NCI-H748 treated with DMSO at 0.1 percent for 48 hours (cell line): Measurements from ENCODE around the gene REPIN1.

Source experiments
- DNase-seq: peaks from one replicate; lab custom pipeline; 2025; lab: John Stamatoyannopoulos, UW

REPIN1 gene

DNA sequence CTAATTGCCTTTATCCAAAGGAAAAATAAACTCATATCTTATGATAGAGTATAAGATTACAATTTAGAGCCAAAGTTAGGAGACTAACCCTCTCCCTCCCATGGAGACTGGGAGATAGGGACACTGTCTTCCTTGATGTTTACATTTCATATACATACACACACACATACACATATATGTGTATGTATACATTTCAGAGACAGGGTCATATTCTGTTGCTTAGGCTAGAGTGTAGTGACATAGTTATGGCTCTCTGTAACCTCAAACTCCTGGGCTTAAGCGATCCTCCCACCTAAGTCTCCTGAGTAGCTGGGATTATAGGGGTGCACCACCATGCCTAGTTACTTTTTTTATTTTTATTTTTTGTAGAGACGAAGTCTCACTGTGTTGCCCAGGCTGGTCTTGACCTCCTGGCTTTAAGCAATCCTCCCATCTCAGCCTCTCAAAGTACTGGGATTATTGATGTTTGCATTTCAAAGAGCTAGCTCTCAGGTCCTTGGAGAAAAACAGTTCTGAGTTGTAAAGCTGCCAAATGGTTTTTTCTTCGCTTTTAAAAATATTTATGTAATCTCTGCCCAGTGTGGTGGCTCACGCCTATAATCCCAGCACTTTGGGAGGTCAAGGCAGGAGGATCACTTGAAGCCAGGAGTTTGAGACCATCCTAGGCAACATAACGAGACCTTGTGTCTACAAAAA lies 8.1 kb upstream of the REPIN1 start:
- DNase-seq: no peak

DNA sequence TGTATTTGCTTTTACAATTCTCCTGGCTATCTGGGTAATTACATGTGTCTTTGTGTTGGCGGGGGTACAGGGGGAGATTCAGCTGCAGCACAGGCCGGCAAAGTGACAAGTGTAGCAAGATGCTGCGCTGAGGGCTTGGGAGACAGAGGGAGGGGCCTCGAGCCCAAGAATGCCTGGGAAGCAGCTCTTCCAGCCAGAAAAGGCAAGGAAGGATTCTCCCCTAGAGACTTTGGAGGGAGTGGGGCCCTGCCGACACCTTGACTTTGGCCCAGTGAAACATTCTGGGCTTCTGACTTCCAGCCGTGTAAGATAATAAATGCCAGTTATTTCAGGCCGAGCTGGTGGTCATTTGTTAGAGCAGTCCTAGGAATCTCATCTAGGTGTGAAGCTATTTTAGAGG lies 7.2 kb upstream of the REPIN1 start:
- no peak for DNase-seq

DNA sequence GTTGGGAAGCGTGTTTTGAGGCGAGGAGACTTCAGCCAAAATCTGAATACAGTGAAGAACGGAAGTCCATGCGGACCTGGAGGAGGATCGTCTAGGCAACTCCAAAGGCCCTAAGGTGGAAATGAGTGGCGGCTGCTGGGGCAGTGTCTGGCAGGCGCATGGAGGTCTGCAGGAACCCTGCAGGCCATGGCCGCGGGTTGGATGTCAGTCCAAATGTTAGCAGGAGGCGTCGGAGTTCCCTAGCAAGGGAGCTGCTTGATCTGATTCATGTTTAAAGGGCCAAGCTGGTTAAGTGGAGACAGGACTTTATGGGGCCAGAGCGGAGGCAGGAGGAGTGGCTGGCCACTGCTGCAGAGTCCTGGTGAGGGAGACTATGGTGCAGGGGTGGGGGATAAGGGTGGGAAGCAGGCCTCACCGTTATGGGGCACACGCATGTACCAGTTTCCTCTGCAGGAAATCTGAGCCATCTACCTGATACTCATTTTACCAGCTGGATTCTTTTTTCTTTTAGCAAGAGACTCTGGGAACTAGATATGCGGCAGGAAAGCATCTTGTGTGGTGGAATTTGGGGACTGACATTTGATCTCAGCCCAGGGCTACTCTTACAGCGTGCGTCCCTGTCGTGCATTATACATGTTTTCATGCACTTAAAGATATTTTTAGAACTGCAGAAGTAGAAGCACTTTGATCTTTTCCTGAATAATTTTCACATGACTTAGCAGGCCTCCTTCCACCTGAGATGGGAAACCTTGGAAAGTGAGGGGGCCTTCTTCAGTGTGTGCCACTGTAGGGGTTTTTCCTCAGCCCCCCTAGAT lies 6.6 kb upstream of the REPIN1 start:
- DNase-seq: no peak

DNA sequence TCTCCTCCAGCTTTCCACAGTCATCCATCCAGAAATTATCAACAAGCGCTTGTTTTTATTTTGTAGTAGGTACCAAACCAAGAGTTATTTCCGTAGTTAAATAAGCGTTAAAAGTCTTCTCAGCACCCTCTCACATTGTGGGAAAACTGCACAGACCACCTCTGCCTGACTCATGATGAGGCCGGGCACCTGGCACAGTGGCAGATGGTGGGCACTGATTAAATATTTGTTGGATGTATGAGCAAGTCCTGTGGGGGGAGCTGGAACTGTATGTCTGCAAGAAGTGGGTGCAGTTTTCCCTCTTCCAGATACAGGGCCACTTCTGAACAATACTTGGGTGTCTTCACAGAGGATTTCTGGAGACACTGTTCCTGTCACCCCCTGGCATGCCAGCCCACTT lies 5.3 kb upstream of the REPIN1 start:
- DNase-seq: no peak

DNA sequence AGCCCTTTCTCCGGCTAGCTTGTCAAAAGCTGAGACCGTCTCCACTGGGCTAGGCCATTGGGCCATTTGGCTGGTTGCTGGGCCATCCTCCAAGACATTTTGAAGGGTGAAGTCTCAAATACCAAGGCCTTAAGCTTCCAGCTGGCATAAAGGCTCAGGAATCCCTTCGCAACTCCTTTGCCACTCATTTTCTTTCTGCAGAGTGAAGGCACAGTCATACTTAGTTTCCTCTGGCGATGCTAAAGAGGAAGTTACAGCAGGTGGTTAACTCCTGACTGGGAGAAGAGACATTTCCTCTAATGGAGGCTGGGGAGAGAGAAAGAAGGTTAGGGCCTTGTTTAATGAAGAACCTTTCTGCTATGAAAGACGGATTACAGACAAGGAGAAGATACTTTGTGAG lies 4.8 kb upstream of the REPIN1 start:
- DNase-seq: no peak

DNA sequence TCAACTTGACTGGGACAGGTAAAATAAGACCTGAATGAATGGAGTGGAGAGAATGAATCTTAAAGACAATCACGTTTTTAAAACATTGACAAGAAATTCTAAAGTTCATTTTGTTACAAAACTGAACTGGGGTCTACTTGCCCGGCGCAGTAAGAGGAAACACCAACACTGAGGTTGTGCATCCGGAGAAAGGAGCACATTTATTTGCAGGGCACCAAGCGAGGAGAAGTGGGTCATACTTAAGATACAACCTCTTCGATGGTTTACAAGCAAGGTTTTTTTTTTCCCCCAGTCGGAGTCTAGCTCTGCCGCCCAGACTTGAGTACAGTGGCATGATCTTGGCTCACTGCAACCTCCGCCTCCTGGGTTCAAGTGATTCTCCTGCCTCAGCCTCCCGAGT lies 3.4 kb upstream of the REPIN1 start:
- no peak for DNase-seq

DNA sequence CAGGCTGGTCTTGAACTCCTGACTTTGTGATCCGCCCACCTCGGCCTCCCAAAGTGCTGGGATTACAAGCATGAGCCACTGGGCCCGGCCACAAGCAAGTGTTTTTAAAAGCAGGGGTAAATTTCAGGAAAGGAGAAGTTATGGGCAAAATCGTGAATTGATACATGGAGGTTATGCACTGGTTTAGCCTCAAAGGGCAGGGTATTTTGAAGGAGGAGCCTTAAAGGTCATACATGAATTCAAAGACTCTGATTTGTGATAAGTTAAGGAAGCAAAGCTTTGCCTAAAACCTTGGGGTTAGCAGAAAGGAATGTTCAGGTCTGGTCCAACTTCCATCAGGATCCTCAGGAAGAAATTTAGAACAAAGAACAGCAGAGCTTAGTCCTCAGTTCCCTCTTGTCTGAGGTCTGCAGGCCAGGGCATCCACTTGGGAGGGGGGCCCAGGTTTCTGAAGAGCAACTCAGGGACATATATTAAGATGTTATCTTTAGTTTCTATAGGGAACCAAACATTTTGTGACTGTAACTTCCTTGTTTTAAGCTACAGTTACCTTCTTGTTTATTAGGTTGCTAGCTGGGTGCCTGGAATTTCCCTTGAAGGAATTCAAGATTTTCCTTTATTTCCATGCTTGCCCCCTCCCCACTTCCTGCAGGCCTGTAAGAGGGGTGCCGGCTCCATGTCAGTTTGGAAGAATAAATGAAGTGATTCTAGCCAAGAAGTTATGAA lies 2.8 kb upstream of the REPIN1 start:
- DNase-seq: no peak

DNA sequence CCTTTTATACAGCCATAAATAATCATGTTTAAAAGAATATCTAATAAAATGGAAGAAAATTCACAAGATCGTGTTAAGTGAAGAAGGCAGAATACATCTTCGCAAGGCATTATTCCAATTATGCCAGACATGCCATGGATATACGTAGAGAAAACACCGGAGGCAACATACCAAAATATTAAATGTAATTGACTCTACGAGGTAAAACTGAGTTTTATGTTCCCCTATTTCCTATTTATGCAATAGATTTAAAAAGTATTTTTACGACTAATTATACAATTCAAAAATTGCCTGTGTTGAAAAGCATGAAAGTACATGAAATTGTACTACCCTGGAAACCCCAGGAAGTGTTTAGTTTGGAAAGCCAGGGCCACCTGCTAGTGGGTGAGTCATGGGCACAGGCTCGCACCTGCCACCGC lies 936 bp upstream of the REPIN1 start:
- no peak for DNase-seq

DNA sequence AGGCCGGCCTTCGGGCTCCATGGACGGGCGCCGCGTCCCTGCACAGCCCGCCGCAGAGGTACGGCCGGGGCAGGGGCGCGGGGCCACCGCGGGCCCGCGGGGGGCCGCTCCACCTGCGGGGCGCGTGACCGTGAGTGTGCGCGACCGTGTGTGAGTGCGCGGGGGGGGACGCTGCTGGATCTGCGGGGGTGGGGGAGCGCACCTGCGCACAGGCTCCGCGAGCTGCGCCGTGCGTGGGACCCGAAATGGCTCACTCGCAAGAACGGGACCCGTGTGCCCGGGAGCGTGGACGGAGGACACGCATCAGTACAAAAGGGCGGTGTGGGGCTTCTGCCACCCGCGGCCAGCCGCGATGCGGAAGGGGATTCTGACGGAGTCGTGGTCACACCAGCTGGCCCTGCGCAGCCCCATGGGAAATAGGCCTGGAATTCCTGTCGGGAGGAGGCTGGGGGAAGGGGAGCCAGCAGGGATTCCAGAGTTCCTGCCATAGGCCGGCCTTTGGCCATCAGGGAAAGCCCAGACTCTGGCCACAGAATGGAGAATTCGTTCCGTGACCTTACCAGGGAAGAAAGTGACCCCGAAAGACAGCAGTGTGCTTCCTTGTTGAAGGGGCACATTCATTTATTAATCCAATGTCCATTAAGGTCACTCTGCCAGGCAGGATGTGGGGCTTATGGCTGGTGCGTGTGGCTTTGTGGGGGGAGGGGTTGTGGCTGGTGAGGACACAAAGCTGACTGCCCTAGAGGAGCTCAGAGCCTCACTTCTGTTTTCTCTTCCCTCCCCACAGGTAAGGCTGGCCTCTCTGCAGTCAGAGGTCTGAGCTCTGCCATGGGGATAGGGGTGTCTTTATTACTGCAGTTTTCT lies 494 bp downstream of the REPIN1 start:
- DNase-seq: peak; percentile 15

DNA sequence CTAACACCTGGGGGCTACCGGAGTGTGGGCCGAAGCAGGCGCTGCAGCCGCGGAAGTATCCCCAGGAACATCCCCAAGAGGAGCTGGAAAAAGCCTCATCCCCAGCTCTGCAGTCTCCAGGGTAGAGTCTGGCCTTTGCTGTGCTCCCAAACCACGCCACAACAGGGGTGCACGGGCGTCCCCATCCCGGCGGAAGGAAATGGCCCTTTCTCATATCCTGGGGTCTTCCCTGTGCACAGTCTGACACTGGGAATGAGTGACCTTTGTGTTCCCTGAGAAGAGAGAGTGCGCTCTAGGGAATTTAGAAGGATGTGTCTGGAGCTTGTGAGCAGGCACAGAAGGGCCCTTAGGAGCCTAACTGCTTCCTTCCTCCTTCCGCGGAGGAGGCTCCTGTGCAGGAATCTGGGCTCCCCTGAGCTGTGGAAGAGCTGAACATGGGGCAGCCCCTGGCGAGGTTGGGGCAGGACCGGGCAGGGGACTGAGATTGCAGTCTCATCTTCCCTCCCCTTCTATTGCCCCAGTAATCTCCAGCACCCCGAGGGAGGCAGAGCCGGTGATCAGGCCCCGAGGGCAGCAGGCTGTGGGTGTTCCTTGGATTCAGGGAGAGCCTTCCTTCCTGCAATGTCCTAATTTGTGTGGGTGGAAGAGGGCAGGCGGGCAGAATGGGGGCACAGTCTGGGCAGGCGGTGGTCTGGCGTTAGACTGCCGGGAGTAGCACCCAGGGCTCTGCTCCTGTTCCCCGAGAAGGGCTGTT lies 1.3 kb downstream of the REPIN1 start:
- DNase-seq: no peak

DNA sequence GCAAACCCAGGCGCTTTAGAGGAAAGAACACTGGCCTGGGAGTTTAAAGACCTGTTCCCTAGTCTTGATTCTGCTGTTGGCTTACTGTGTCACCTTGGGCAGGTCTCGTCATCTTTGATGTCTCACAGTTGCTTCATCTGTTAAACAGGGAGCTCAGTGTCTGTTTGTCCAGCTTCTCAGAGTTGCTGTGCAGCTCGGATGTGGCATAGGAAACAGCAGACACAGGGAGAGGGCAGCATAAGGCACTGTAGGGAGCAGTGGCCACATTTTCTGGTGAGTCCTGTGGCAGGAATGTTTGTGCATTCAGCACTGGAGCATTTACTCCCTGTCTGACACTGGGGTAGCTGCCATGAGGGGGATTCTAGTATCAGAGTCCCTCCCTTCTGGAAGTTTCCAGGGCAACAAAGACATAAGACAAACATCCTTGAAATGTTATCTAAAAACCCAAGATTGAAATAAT lies 2.0 kb downstream of the REPIN1 start:
- DNase-seq: no peak

DNA sequence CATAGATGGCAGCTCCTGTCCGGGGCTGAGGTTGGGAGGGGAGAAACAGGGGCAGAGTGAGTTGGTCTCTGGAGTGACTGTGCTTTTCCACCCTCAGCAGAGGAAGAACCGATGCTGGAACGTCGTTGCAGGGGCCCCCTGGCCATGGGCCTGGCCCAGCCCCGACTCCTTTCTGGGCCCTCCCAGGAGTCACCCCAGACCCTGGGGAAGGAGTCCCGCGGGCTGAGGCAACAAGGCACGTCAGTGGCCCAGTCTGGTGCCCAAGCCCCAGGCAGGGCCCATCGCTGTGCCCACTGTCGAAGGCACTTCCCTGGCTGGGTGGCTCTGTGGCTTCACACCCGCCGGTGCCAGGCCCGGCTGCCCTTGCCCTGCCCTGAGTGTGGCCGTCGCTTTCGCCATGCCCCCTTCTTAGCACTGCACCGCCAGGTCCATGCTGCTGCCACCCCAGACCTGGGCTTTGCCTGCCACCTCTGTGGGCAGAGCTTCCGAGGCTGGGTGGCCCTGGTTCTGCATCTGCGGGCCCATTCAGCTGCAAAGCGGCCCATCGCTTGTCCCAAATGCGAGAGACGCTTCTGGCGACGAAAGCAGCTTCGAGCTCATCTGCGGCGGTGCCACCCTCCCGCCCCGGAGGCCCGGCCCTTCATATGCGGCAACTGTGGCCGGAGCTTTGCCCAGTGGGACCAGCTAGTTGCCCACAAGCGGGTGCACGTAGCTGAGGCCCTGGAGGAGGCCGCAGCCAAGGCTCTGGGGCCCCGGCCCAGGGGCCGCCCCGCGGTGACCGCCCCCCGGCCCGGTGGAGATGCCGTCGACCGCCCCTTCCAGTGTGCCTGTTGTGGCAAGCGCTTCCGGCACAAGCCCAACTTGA lies 2.7 kb downstream of the REPIN1 start:
- no peak for DNase-seq

DNA sequence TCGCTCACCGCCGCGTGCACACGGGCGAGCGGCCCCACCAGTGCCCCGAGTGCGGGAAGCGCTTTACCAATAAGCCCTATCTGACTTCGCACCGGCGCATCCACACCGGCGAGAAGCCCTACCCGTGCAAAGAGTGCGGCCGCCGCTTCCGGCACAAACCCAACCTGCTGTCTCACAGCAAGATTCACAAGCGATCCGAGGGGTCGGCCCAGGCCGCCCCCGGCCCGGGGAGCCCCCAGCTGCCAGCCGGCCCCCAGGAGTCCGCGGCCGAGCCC lies 3.3 kb downstream of the REPIN1 start:
- DNase-seq: no peak

DNA sequence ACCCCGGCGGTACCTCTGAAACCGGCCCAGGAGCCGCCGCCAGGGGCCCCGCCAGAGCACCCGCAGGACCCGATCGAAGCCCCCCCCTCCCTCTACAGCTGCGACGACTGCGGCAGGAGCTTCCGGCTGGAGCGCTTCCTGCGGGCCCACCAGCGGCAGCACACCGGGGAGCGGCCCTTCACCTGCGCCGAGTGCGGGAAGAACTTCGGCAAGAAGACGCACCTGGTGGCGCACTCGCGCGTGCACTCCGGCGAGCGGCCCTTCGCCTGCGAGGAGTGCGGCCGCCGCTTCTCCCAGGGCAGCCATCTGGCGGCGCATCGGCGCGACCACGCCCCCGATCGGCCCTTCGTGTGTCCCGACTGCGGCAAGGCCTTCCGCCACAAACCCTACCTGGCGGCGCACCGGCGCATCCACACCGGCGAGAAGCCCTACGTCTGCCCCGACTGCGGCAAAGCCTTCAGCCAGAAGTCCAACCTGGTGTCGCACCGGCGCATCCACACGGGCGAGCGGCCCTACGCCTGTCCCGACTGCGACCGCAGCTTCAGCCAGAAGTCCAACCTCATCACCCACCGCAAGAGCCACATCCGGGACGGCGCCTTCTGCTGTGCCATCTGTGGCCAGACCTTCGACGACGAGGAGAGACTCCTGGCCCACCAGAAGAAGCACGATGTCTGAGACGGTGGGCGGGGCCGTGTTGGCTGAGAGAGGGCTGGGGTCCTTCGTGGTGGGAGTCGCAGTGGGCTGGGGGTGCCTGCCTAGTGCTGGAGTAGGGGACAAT lies 3.8 kb downstream of the REPIN1 start:
- DNase-seq: no peak

DNA sequence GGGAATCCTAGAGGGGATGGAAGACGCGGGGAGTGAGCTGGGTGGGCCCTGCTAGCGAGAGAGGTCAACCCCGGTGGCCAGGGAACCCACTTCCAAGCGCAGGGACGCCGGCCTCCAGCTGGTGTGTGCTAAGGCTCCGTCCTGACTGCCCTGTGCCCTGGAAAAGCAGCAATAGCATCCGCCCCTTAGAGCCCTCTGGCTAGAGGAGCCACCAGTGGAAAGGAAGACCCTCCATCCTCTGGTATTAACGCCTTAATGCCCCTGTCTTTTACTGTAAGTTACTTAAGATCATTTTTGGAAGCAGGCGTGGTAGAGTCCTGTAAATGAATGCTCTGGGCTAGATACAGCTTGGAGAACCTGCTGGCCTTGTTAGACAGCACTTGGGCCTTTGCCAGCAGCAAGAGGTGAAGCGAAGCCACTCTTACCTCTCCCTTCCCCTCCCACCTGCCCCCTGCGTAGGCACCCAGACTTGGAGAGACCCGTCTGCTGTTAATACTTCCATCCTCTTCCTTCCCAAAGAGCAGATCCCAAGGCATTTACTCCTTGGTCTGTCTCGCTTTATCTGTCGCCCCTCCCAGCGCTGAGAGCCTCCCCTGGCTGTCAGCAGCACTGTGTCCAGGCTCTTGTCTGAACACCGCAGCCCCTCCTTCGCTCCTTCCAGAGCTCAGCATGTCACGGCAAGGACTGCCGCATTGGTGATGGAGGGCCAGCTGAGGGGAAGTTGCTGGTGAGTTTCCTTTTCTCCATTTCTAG lies 4.6 kb downstream of the REPIN1 start:
- no peak for DNase-seq

DNA sequence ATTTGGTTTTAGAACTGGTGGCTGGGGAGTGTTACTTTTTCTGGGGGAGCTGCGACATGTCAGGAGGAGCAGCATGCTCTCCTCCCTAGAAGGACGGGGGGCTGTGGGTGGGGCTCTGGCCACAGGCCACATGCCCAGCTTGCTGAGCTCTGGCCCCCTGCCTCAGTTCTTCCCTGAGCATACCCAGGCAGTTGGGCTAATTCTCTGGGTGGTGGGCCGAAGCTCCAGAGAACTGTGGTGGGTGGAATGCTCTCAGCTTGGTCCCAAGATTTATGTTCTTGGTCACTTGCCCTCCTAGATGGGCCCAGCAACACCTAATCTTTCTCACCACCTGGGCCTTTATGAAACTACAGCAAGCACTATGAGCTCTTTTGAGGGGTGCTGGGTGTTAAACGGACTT lies 5.4 kb downstream of the REPIN1 start:
- DNase-seq: no peak

DNA sequence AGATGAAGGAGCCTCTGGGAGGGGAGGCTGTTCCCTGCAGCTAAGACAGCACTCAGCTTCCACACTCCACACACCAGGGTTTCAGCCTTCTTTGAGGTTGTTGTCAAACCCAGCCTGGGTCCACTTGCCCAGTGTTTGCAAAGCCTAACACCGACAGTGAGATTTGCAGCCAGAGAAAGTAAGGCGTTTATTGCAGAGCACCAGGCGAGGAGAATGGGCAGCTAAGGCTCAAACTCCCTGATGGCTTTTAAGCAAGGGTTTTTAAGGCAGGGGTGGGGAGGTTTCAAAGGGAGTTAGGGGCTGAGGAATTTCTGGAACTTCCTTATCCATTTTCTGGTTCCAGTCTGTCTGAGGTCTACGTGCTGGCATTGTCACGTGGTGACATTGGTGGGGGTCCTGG lies 5.8 kb downstream of the REPIN1 start:
- no peak for DNase-seq

DNA sequence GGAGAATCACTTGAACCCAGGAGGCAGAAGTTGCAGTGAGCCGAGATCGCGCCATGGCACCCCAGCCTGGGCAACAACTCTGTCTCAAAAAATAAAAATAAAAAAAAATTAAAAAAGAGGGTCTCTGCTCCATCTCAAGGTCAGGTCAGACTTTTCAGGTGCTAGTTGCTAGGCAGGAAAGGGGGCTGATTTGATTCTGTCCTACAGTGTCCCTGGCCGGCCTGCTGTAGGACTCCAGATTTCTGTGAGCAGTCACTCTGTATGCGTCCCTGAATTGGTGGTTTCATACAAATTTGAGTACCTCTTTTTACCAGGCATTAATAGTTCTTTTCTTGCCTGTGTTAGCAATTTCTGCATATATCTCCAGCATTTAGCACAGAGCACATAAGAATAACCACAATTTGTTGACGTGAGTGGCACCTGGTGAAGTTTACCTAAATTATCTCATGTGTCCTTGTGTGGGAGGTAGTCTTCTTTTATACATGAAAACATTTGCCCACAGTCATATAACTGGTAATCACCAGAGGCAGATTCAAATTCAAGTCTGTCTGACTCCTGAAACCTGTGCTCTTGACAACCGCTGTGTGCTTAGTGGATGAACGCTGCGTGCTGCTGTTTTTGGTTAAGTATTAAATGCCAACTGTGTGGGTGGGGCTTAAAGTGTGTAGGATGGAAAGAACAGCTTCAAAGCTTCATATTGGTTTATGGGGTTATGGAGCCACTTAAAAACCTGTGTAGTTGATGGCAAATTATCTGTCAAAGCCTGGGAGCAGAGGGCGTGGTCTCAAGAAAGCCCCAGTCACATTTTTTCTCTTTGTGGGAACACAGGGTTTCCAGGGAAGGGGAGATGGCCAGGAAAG lies 7.3 kb downstream of the REPIN1 start:
- DNase-seq: no peak
